H1 (cell line): ENCODE measurements around the gene MIEN1. TPM values are rescaled to one million over a fixed set of nuclear protein-coding genes. Genes with fewer than 3 reads are reported as not detected.

Source experiments
- CTCF ChIA-PET: fragments of 300-600 bp; sonication (Branson Sonifier 250); formaldehyde crosslinking; loops from one replicate; lab custom pipeline; 2021; ENCODE audit not compliant: partially characterized antibody; lab: Charles Lee
- POLR2A ChIA-PET: fragments of 300-600 bp; sonication (Branson Sonifier 250); formaldehyde crosslinking; loops from one replicate; lab custom pipeline; 2021; ENCODE audit warnings: inconsistent platforms; ENCODE audit not compliant: partially characterized antibody; lab: Charles Lee
- DNase-seq, 2 experiments: peaks; one replicate each; pipeline versions ENCODE4 v3.0.0 to v3.0.0-alpha.2; 2010 to 2022; ENCODE audit warnings: low spot score in 2 of 2, low read depth in 1 of 2, mixed read lengths in 1 of 2
- FAIRE-seq: peaks from 2 replicates; lab custom pipeline; 2011; peaks lifted over from hg19 to GRCh38; lab: Jason Lieb, UNC
- H2AFZ ChIP-seq: 2 replicates; pipeline ENCODE4 v1.8.1; 2012; ENCODE audit warnings: low read length, inconsistent platforms
- H2AK5ac ChIP-seq: 2 replicates; pipeline ENCODE4 v1.6.1; 2013; ENCODE audit warnings: low read depth, low read length
- H2BK120ac ChIP-seq: replicated peaks from 2 replicates; pipeline ENCODE3; 2013; ENCODE audit warnings: low read depth, low read length, inconsistent platforms
- H2BK12ac ChIP-seq: 2 replicates; pipeline ENCODE4 v1.6.1; 2013; ENCODE audit warnings: low read depth, low read length
- H2BK15ac ChIP-seq: 2 replicates; pipeline ENCODE4 v1.6.1; 2013; ENCODE audit warnings: low read length
- H2BK20ac ChIP-seq: 2 replicates; pipeline ENCODE4 v1.6.1; 2013; ENCODE audit warnings: low read length
- H2BK5ac ChIP-seq: 2 replicates; pipeline ENCODE4 v1.6.1; 2013; ENCODE audit warnings: low read depth, low read length
- H3K14ac ChIP-seq: 2 replicates; pipeline ENCODE4 v1.6.1; 2013; ENCODE audit warnings: inconsistent platforms; ENCODE audit not compliant: insufficient read length
- H3K18ac ChIP-seq: 2 replicates; pipeline ENCODE4 v1.6.1; 2013; ENCODE audit warnings: low read length; ENCODE audit errors: extremely low read depth
- H3K23ac ChIP-seq: 2 replicates; pipeline ENCODE4 v1.6.1; 2013; ENCODE audit warnings: inconsistent platforms; ENCODE audit not compliant: insufficient read length
- H3K23me2 ChIP-seq: 2 replicates; pipeline ENCODE4 v1.6.1; 2013; ENCODE audit warnings: low read depth, low read length
- H3K27ac ChIP-seq: 2 replicates; pipeline ENCODE4 v1.6.1; 2011; ENCODE audit warnings: low read depth, low read length, inconsistent platforms
- H3K27me3 ChIP-seq, 4 experiments: replicated peaks in 1 of 4; 1 replicate in 1 of 4; 2 replicates in 3 of 4; pipeline versions ENCODE4 v1.6.1 to v1.8.1; 2011 to 2013; ENCODE audit warnings: low read length in 3 of 4, mild to moderate bottlenecking in 3 of 4, inconsistent platforms in 2 of 4, mixed read lengths in 2 of 4, moderate library complexity in 1 of 4; ENCODE audit not compliant: control insufficient read depth in 3 of 4, insufficient read depth in 3 of 4; ENCODE audit errors: extremely low read depth in 1 of 4
- H3K36me3 ChIP-seq, 4 experiments: 2 replicates each; pipeline versions ENCODE4 v1.6.1 to v1.8.1; 2011 to 2013; ENCODE audit warnings: mild to moderate bottlenecking in 4 of 4, low read length in 3 of 4, moderate library complexity in 2 of 4, control low read depth in 1 of 4, inconsistent platforms in 1 of 4; ENCODE audit not compliant: insufficient read depth in 4 of 4, control insufficient read depth in 2 of 4
- H3K4ac ChIP-seq: replicated peaks from 2 replicates; pipeline ENCODE3; 2013; ENCODE audit warnings: low read length, low read depth, mixed read lengths, inconsistent platforms; ENCODE audit not compliant: insufficient read length
- H3K4me1 ChIP-seq, 4 experiments: replicated peaks in 1 of 4; 1 replicate in 1 of 4; 2 replicates in 3 of 4; pipeline versions ENCODE4 v1.6.1 to v1.8.1; 2011 to 2013; ENCODE audit warnings: low read length in 3 of 4, inconsistent platforms in 2 of 4, mixed read lengths in 1 of 4; ENCODE audit not compliant: insufficient read depth in 4 of 4, control insufficient read depth in 3 of 4
- H3K4me2 ChIP-seq, 2 experiments: 2 replicates each; pipeline versions ENCODE4 v1.6.1 to v1.8.1; 2011 to 2013; ENCODE audit warnings: low read depth in 2 of 2, low read length in 2 of 2, control low read depth in 1 of 2, inconsistent platforms in 1 of 2, mild to moderate bottlenecking in 1 of 2; ENCODE audit not compliant: insufficient read depth in 1 of 2
- H3K4me3 ChIP-seq, 4 experiments: fragments of 200-600, 300-600 bp in 1 of 4; sonication (generic), shearing (Covaris generic), sonication (Bioruptor Twin) in 1 of 4; 2 replicates each; pipeline versions ENCODE4 v1.5.1 to v1.8.1; 2011 to 2016; ENCODE audit warnings: low read length in 4 of 4, low read depth in 3 of 4, control low read depth in 2 of 4, inconsistent platforms in 2 of 4, mild to moderate bottlenecking in 2 of 4, mixed read lengths in 1 of 4, moderate library complexity in 1 of 4; ENCODE audit not compliant: insufficient read depth in 2 of 4; ENCODE audit errors: extremely low read depth in 1 of 4
- H3K56ac ChIP-seq: replicated peaks from 2 replicates; pipeline ENCODE3; 2013; ENCODE audit warnings: low read depth, mild to moderate bottlenecking, mixed read lengths, low read length, inconsistent platforms; ENCODE audit not compliant: insufficient read length
- H3K79me1 ChIP-seq: 2 replicates; pipeline ENCODE4 v1.6.1; 2013; ENCODE audit warnings: low read depth, low read length, control low read depth
- H3K79me2 ChIP-seq, 2 experiments: 2 replicates each; pipeline versions ENCODE4 v1.6.1 to v1.8.1; 2012 to 2013; ENCODE audit warnings: low read length in 2 of 2, mild to moderate bottlenecking in 2 of 2, inconsistent platforms in 1 of 2; ENCODE audit not compliant: insufficient read depth in 2 of 2, control insufficient read depth in 1 of 2
- H3K9ac ChIP-seq, 4 experiments: replicated peaks in 1 of 4; 1 replicate in 1 of 4; 2 replicates in 3 of 4; pipeline versions ENCODE4 v1.6.1 to v1.8.1; 2011 to 2013; ENCODE audit warnings: low read depth in 3 of 4, low read length in 3 of 4, control low read depth in 2 of 4, mild to moderate bottlenecking in 2 of 4, moderate library complexity in 2 of 4, inconsistent platforms in 1 of 4; ENCODE audit errors: extremely low read depth in 1 of 4
- H3K9me3 ChIP-seq, 2 experiments: 2 replicates each; pipeline versions ENCODE4 v1.6.1 to v1.8.1; 2012 to 2013; ENCODE audit warnings: mild to moderate bottlenecking in 2 of 2, moderate library complexity in 2 of 2, control low read depth in 1 of 2, inconsistent platforms in 1 of 2, low read depth in 1 of 2, low read length in 1 of 2, mixed read lengths in 1 of 2; ENCODE audit not compliant: insufficient read depth in 2 of 2
- H4K20me1 ChIP-seq, 2 experiments: replicated peaks in 1 of 2; 2 replicates each; pipeline versions ENCODE3 to v1.8.1; 2011 to 2013; ENCODE audit warnings: inconsistent platforms in 2 of 2, low read length in 2 of 2, mild to moderate bottlenecking in 1 of 2; ENCODE audit not compliant: insufficient read depth in 2 of 2, control insufficient read depth in 1 of 2
- H4K5ac ChIP-seq: 2 replicates; pipeline ENCODE4 v1.6.1; 2013; ENCODE audit warnings: low read length, low read depth, mixed read lengths, inconsistent platforms; ENCODE audit not compliant: insufficient read length
- H4K8ac ChIP-seq: 2 replicates; pipeline ENCODE4 v1.8.0; 2013; ENCODE audit warnings: mild to moderate bottlenecking, moderate library complexity, low read length, inconsistent platforms; ENCODE audit not compliant: insufficient read depth; ENCODE audit errors: extremely low read depth
- H4K91ac ChIP-seq: replicated peaks from 2 replicates; pipeline ENCODE3; 2013; ENCODE audit warnings: low read length, mixed read lengths, inconsistent platforms; ENCODE audit not compliant: insufficient read length
- BACH1 ChIP-seq: IDR thresholded peaks from 2 replicates; pipeline ENCODE4 v1.6.1; 2012; ENCODE audit warnings: low read length, improper control_type of control experiment
- CHD2 ChIP-seq: IDR thresholded peaks from 2 replicates; pipeline ENCODE4 v1.6.1; 2012; ENCODE audit warnings: low read length, improper control_type of control experiment
- KDM1A ChIP-seq: fragments of 200-600, 300-600 bp; sonication (generic); IDR thresholded peaks from 2 replicates; pipeline ENCODE4 v1.7.1; 2016; ENCODE audit warnings: mild to moderate bottlenecking, low read length, borderline replicate concordance
- NANOG ChIP-seq: IDR thresholded peaks from 2 replicates; pipeline ENCODE4 v1.6.1; 2011; ENCODE audit warnings: low read length, low read depth, mild to moderate bottlenecking, inconsistent platforms; ENCODE audit not compliant: insufficient read depth, poor library complexity, severe bottlenecking
- SP2 ChIP-seq: IDR thresholded peaks from 2 replicates; pipeline ENCODE4 v1.6.1; 2012; ENCODE audit warnings: mild to moderate bottlenecking, low read length, inconsistent platforms
- SP4 ChIP-seq: IDR thresholded peaks from 2 replicates; pipeline ENCODE4 v1.6.1; 2012; ENCODE audit warnings: low read length, inconsistent platforms
- SRF ChIP-seq: IDR thresholded peaks from 2 replicates; pipeline ENCODE4 v1.6.1; 2011; ENCODE audit warnings: mild to moderate bottlenecking, low read depth, low read length, moderate library complexity
- TAF1 ChIP-seq: IDR thresholded peaks from 2 replicates; pipeline ENCODE4 v1.6.1; 2011; ENCODE audit warnings: mild to moderate bottlenecking, low read depth, low read length
- TAF7 ChIP-seq: optimal IDR thresholded peaks from 2 replicates; pipeline ENCODE3; 2011; ENCODE audit warnings: low read depth, mild to moderate bottlenecking, inconsistent platforms, low read length, moderate library complexity, borderline replicate concordance
- TBP ChIP-seq: IDR thresholded peaks from 2 replicates; pipeline ENCODE4 v1.6.1; 2011; ENCODE audit warnings: low read depth, low read length, improper control_type of control experiment
- TCF12 ChIP-seq: IDR thresholded peaks from 2 replicates; pipeline ENCODE4 v1.6.1; 2011; ENCODE audit warnings: low read depth, mild to moderate bottlenecking, low read length
- polyA plus RNA-seq, 7 experiments: library from polyadenylated mRNA; depleted of rRNA in 3 of 7; stranded (reverse) in 5 of 7; unstranded in 2 of 7; fragments of >200 nt in 5 of 7; fragments of 200-250 nt in 2 of 7; gene quantifications; 1 replicate in 5 of 7; 2 replicates in 1 of 7; 4 replicates in 1 of 7; pipeline versions ENCODE4 v1.2.1 to v1.2.3, GENCODE V29; 2011 to 2013; ENCODE audit warnings: missing spikeins in 2 of 7, mixed read lengths in 2 of 7
- total RNA-seq: library from RNA; stranded (reverse); fragmentation: NEBNext Ultra II Directional; extraction: Animal tissue kit (Norgen Biotek cat#: 25700); gene quantifications from 2 replicates; pipeline ENCODE4 v1.2.1, GENCODE V29; 2021
- TF ChIP-seq, protein P1 (sequence below), 3 experiments: IDR thresholded peaks; 1 replicate in 2 of 3; 2 replicates in 1 of 3; pipeline versions ENCODE4 v1.5.1 to v1.6.1; 2011; ENCODE audit warnings: low read length in 3 of 3, mild to moderate bottlenecking in 3 of 3, inconsistent platforms in 2 of 3, low read depth in 1 of 3, moderate library complexity in 1 of 3; ENCODE audit not compliant: insufficient read depth in 1 of 3; ENCODE audit errors: control extremely low read depth in 1 of 3
- TF ChIP-seq, protein P2 (sequence below): IDR thresholded peaks from 2 replicates; pipeline ENCODE4 v1.6.1; 2011; ENCODE audit warnings: low read length, improper control_type of control experiment

Gene MIEN1
- total and polyA plus RNA-seq, 2 of the 8 experiments (the other 6 are each of a cell fraction or from before 2014, with no cell fraction given): 29.6 to 54.9 TPM

DNA sequence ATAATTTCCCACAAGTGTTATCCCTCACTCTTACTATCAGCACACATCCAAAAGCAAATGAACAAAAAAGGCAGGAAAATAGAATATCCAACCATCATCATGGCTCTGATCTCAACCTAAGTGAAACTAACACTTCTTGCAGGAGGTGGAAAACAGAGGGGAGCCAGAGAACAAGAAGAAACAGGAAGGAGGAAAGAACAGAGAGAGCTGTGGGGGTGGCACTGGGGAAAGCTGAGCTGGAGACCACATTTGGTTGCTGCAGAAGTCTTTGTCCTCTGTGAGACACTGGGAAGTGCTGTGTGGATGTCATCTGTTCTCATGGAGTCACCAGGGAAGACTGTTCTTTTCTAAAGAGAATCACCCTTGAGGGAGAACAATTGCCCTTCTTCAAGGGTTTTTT, 42.1 kb upstream of the MIEN1 start:
- H2BK5ac ChIP-seq: no peak overlapping the region
- H3K9ac ChIP-seq: no peak overlapping the region; a peak in 1 of 7 replicates
- no peaks in the 10 kb centered on the region for H3K23me2 ChIP-seq
- DNase-seq (no peak), FAIRE-seq (no peak)
- no peak overlapping the region for H3K23ac ChIP-seq
- no peak overlapping the region for H4K8ac ChIP-seq
- no peak overlapping the region; the same call in 1 of the 2 replicates for H2AFZ ChIP-seq
- H3K18ac ChIP-seq: no peak overlapping the region
- no peaks in the 10 kb centered on the region; a peak in 1 of 7 replicates for H3K4me1 ChIP-seq
- H4K20me1 ChIP-seq: no peaks in the 10 kb centered on the region
- no peak overlapping the region for H2AK5ac ChIP-seq
- H3K79me2 ChIP-seq: no peaks in the 10 kb centered on the region
- no peak overlapping the region for H4K5ac ChIP-seq
- no peaks in the 10 kb centered on the region for H3K36me3 ChIP-seq
- no peak overlapping the region for H2BK12ac ChIP-seq
- no peak overlapping the region for H2BK15ac ChIP-seq
- CTCF ChIA-PET: no interaction called here
- no peaks in the 10 kb centered on the region for H3K9me3 ChIP-seq
- no peak overlapping the region for H4K91ac ChIP-seq
- no peak overlapping the region for H3K56ac ChIP-seq
- no peak overlapping the region for H3K4me2 ChIP-seq
- no peak overlapping the region for H2BK20ac ChIP-seq
- no peaks in the 10 kb centered on the region for H3K27me3 ChIP-seq
- H3K27ac ChIP-seq: no peak overlapping the region
- POLR2A ChIA-PET: no interaction called here
- H3K79me1 ChIP-seq: no peaks in the 10 kb centered on the region
- H3K4ac ChIP-seq: no peak overlapping the region
- H2BK120ac ChIP-seq: no peak overlapping the region
- no peak overlapping the region for H3K4me3 ChIP-seq
- no peak overlapping the region for H3K14ac ChIP-seq
- no peak for TF ChIP-seq KDM1A
- no peak for TF ChIP-seq TBP
- no peak for TF ChIP-seq CHD2
- TF ChIP-seq SRF: no peak
- no peak for TF ChIP-seq BACH1
- no peak for TF ChIP-seq TAF1
- TF ChIP-seq SP2: no peak
- no peak for TF ChIP-seq TCF12
- no peak for TF ChIP-seq SP4
- TF ChIP-seq NANOG: no peak
- no peak for TF ChIP-seq TAF7
- TF ChIP-seq, protein P1, sequence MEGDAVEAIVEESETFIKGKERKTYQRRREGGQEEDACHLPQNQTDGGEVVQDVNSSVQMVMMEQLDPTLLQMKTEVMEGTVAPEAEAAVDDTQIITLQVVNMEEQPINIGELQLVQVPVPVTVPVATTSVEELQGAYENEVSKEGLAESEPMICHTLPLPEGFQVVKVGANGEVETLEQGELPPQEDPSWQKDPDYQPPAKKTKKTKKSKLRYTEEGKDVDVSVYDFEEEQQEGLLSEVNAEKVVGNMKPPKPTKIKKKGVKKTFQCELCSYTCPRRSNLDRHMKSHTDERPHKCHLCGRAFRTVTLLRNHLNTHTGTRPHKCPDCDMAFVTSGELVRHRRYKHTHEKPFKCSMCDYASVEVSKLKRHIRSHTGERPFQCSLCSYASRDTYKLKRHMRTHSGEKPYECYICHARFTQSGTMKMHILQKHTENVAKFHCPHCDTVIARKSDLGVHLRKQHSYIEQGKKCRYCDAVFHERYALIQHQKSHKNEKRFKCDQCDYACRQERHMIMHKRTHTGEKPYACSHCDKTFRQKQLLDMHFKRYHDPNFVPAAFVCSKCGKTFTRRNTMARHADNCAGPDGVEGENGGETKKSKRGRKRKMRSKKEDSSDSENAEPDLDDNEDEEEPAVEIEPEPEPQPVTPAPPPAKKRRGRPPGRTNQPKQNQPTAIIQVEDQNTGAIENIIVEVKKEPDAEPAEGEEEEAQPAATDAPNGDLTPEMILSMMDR (IDR thresholded peaks at IDR 0.05; ENCODE audit: control extremely low read depth in 1 of 3, insufficient read depth in 1 of 3, low read depth in 1 of 3, low read length in 3 of 3): no peak
- TF ChIP-seq, protein P2, sequence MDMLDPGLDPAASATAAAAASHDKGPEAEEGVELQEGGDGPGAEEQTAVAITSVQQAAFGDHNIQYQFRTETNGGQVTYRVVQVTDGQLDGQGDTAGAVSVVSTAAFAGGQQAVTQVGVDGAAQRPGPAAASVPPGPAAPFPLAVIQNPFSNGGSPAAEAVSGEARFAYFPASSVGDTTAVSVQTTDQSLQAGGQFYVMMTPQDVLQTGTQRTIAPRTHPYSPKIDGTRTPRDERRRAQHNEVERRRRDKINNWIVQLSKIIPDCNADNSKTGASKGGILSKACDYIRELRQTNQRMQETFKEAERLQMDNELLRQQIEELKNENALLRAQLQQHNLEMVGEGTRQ: no peak
